OCI-LY7 (cell line): ENCODE results near the gene FBLN1.

Experiments used
- CTCF ChIP-seq: fragments of 200-600 bp; sonication (generic); conservative IDR thresholded peaks from 2 replicates; pipeline ENCODE4 v1.5.1; 2014; ENCODE audit warnings: mild to moderate bottlenecking, antibody characterized with exemption, low read length, moderate library complexity, mixed read lengths
- EZH2phosphoT487 ChIP-seq: fragments of 200-600 bp; sonication (generic); IDR thresholded peaks from 2 replicates; pipeline ENCODE4 v1.6.1; 2018; ENCODE audit warnings: low read depth, borderline replicate concordance, mild to moderate bottlenecking, mixed run types, antibody characterized with exemption, low read length, moderate library complexity, mixed read lengths

- TF ChIP-seq CTCF (no peak), EZH2phosphoT487 (no peak)
These were observed 74.2 kb downstream of the FBLN1 start for GRCh38 chr22:45576730-45577464.
